MM.1S (cell line): Measurements from ENCODE around the gene DCAF10.

Source experiments
- DNase-seq: peaks from one replicate; pipeline ENCODE4 v3.0.0-alpha.2; 2015
- H2AFZ ChIP-seq: fragments of 300-600 bp; sonication (generic); 2 replicates; pipeline ENCODE4 v1.6.0; 2016; ENCODE audit warnings: antibody characterized with exemption, low read length
- H3F3A ChIP-seq: fragments of 300-600 bp; sonication (generic); 2 replicates; pipeline ENCODE4 v1.6.1; 2016; ENCODE audit warnings: mild to moderate bottlenecking, antibody characterized with exemption, low read length, moderate library complexity, mixed read lengths; ENCODE audit not compliant: insufficient read depth
- H3K27ac ChIP-seq: fragments of 300-600 bp; sonication (generic); 2 replicates; pipeline ENCODE4 v1.5.1; 2016; ENCODE audit warnings: mild to moderate bottlenecking, low read length
- H3K27me3 ChIP-seq: fragments of 300-600 bp; sonication (generic); replicated peaks from 2 replicates; pipeline ENCODE4 v1.6.0; 2016; ENCODE audit warnings: low read length; ENCODE audit not compliant: insufficient read depth
- H3K36me3 ChIP-seq: fragments of 300-600 bp; sonication (generic); replicated peaks from 2 replicates; pipeline ENCODE4 v1.6.1; 2016; ENCODE audit warnings: mild to moderate bottlenecking, low read length, mixed read lengths; ENCODE audit not compliant: insufficient read depth
- H3K4me1 ChIP-seq: fragments of 300-600 bp; sonication (generic); 2 replicates; pipeline ENCODE4 v1.6.1; 2016; ENCODE audit warnings: low read length, mixed read lengths
- H3K4me2 ChIP-seq: fragments of 300-600 bp; sonication (generic); 2 replicates; pipeline ENCODE4 v1.6.0; 2016; ENCODE audit warnings: low read depth, low read length
- H3K4me3 ChIP-seq: fragments of 300-600 bp; sonication (generic); 2 replicates; pipeline ENCODE4 v1.5.1; 2016; ENCODE audit warnings: low read length, mixed read lengths
- H3K79me2 ChIP-seq: fragments of 300-600 bp; sonication (generic); 2 replicates; pipeline ENCODE4 v1.6.1; 2016; ENCODE audit warnings: mixed run types, low read length, mixed read lengths
- H3K9ac ChIP-seq: fragments of 300-600 bp; sonication (generic); 2 replicates; pipeline ENCODE4 v1.6.1; 2016; ENCODE audit warnings: low read length, mixed read lengths
- H3K9me2 ChIP-seq: fragments of 300-600 bp; sonication (generic); replicated peaks from 2 replicates; pipeline ENCODE4 v1.6.1; 2016; ENCODE audit warnings: mild to moderate bottlenecking, low read length, mixed read lengths; ENCODE audit not compliant: insufficient read depth
- H3K9me3 ChIP-seq: fragments of 300-600 bp; sonication (generic); replicated peaks from 2 replicates; pipeline ENCODE4 v1.6.1; 2016; ENCODE audit warnings: mild to moderate bottlenecking, low read length, mixed read lengths; ENCODE audit not compliant: insufficient read depth
- H4K20me1 ChIP-seq: fragments of 300-600 bp; sonication (generic); 2 replicates; pipeline ENCODE4 v1.6.1; 2016; ENCODE audit warnings: mild to moderate bottlenecking, low read length, moderate library complexity, mixed read lengths; ENCODE audit not compliant: insufficient read depth
- CTCF ChIP-seq: fragments of 300-600 bp; sonication (generic); IDR thresholded peaks from 2 replicates; pipeline ENCODE4 v1.5.1; 2016; ENCODE audit warnings: antibody characterized with exemption, low read length, mixed read lengths
- EZH2 ChIP-seq: fragments of 300-600 bp; sonication (generic); optimal IDR thresholded peaks from 2 replicates; pipeline ENCODE3; 2017; ENCODE audit warnings: low read depth, mild to moderate bottlenecking, antibody characterized with exemption, low read length, mixed read lengths
- EZH2phosphoT487 ChIP-seq: fragments of 300-600 bp; sonication (generic); IDR thresholded peaks from 2 replicates; pipeline ENCODE4 v1.6.1; 2018; ENCODE audit warnings: antibody characterized with exemption, low read length

The DCAF10 gene

GRCh38 chr9:37787059-37787458, 13.5 kb upstream of the DCAF10 start:
- no peak overlapping the region for H2AFZ ChIP-seq
- no peak overlapping the region for H3K4me3 ChIP-seq
- H3K4me1 ChIP-seq: peaks cover 7% of the 10 kb centered on the region; the same call in 1 of the 2 replicates
- H3K9me3 ChIP-seq: no peaks in the 10 kb centered on the region
- H3K36me3 ChIP-seq: no peaks in the 10 kb centered on the region; the same call in 1 of the 2 replicates
- H3K9ac ChIP-seq: no peak overlapping the region
- no peaks in the 10 kb centered on the region for H4K20me1 ChIP-seq
- H3K27ac ChIP-seq: no peak overlapping the region
- TF ChIP-seq CTCF (no peak), EZH2 (no peak), EZH2phosphoT487 (no peak)
- H3F3A ChIP-seq: 0 out of 2 replicates have a peak, but pooled peaks cover 6% of the 10 kb centered on the region
- H3K27me3 ChIP-seq: no peaks in the 10 kb centered on the region
- peaks cover 32% of the 10 kb centered on the region for H3K79me2 ChIP-seq
- DNase-seq: no peak
- H3K4me2 ChIP-seq: no peak overlapping the region
- H3K9me2 ChIP-seq: no peaks in the 10 kb centered on the region

GRCh38 chr9:37788332-37788731, 12.3 kb upstream of the DCAF10 start:
- Histone ChIP-seq H3F3A (0 out of 2 replicates have a peak, but pooled peaks cover 6% of the 10 kb centered on the region), H3K4me2 (no peak overlapping the region), H3K4me1 (peaks cover 1% of the 10 kb centered on the region; the same call in 1 of the 2 replicates), H3K36me3 (no peaks in the 10 kb centered on the region), H3K9me3 (no peaks in the 10 kb centered on the region), H3K27me3 (no peaks in the 10 kb centered on the region), H3K27ac (no peak overlapping the region), H3K9me2 (no peaks in the 10 kb centered on the region), H3K4me3 (no peak overlapping the region), H3K9ac (no peak overlapping the region), H2AFZ (no peak overlapping the region), H3K79me2 (peaks cover 19% of the 10 kb centered on the region), H4K20me1 (no peaks in the 10 kb centered on the region)
- no peak for TF ChIP-seq EZH2
- no peak for TF ChIP-seq CTCF
- TF ChIP-seq EZH2phosphoT487: no peak
- no peak for DNase-seq

GRCh38 chr9:37790096-37790495, 10.5 kb upstream of the DCAF10 start:
- Histone ChIP-seq H3K36me3 (no peaks in the 10 kb centered on the region), H3K4me1 (no peaks in the 10 kb centered on the region), H4K20me1 (no peaks in the 10 kb centered on the region), H3K4me2 (no peak overlapping the region), H3F3A (0 out of 2 replicates have a peak, but pooled peaks cover 2% of the 10 kb centered on the region), H3K4me3 (no peak overlapping the region), H3K27me3 (no peaks in the 10 kb centered on the region), H2AFZ (no peak overlapping the region), H3K9ac (no peak overlapping the region), H3K27ac (no peak overlapping the region), H3K9me3 (no peaks in the 10 kb centered on the region), H3K79me2 (peaks cover 2% of the 10 kb centered on the region; the same call in 1 of the 2 replicates), H3K9me2 (no peaks in the 10 kb centered on the region)
- no peak for TF ChIP-seq EZH2phosphoT487
- no peak for TF ChIP-seq CTCF
- no peak for TF ChIP-seq EZH2
- no peak for DNase-seq
